Peyer's patch (tissue), 4 donors: ENCODE data around the gene SIAH3.

Experiments used
- CTCF ChIP-seq, 6 experiments: fragments of 450-650 bp in 4 of 6; fragments of 200-600 bp in 2 of 6; sonication (generic) in 1 of 6; IDR thresholded peaks; one replicate each; pipeline ENCODE4 v1.5.1; 2017 to 2019; ENCODE audit warnings: antibody characterized with exemption in 6 of 6, mild to moderate bottlenecking in 3 of 6, moderate library complexity in 1 of 6
- POLR2A ChIP-seq, 2 donors: fragments of 450-650 bp; IDR thresholded peaks; one replicate each; pipeline ENCODE4 v1.5.1; 2017; ENCODE audit warnings: antibody characterized with exemption in 2 of 2, mild to moderate bottlenecking in 2 of 2, moderate library complexity in 2 of 2

GRCh38 chr13:45748941-45749759 lies 102.4 kb downstream of the SIAH3 start:
- TF ChIP-seq CTCF (IDR thresholded peaks at IDR 0.05): no peak
- no peak for TF ChIP-seq POLR2A (IDR thresholded peaks at IDR 0.05)
